BJ (cell line): ENCODE data around the gene RAPGEF6. TPM values are rescaled to one million over a fixed set of nuclear protein-coding genes. Genes with fewer than 3 reads are reported as not detected.

Experiments
- CTCF ChIA-PET: fragments of 350-600 bp; formaldehyde crosslinking; extraction: SDS; loops from one replicate; lab custom pipeline; 2021; ENCODE audit warnings: antibody characterized with exemption, inconsistent platforms; lab: Yijun Ruan, JAX
- POLR2A ChIA-PET: fragments of 300-600 bp; sonication (Branson Sonifier 250); formaldehyde crosslinking; extraction: SDS; loops from one replicate; lab custom pipeline; 2021; ENCODE audit warnings: antibody characterized with exemption; lab: Charles Lee
- DNase-seq: peaks from one replicate; pipeline ENCODE4 v3.0.0-alpha.2; 2011; ENCODE audit warnings: low read depth
- H3K27me3 ChIP-seq: 2 replicates; pipeline ENCODE4 v1.6.0; 2011; ENCODE audit warnings: low read length; ENCODE audit not compliant: control insufficient read depth, insufficient read depth
- H3K36me3 ChIP-seq: 2 replicates; pipeline ENCODE4 v1.5.1; 2011; ENCODE audit warnings: low read length; ENCODE audit not compliant: control insufficient read depth, insufficient read depth
- H3K4me3 ChIP-seq: 2 replicates; pipeline ENCODE4 v1.5.1; 2011; ENCODE audit warnings: low read depth, mild to moderate bottlenecking, control low read depth, low read length
- polyA plus RNA-seq: library from polyadenylated mRNA; depleted of rRNA; stranded (reverse); fragments of >200 nt; gene quantifications from 2 replicates; pipeline ENCODE4 v1.2.3, GENCODE V29; 2011
- TF ChIP-seq, protein P1 (sequence below): IDR thresholded peaks from 2 replicates; pipeline ENCODE4 v1.5.1; 2011; ENCODE audit warnings: low read depth, mild to moderate bottlenecking, control low read depth, inconsistent platforms, low read length, moderate library complexity; ENCODE audit not compliant: insufficient read depth

The RAPGEF6 gene
- polyA plus RNA-seq, 1 experiment: 6.2 TPM

DNA sequence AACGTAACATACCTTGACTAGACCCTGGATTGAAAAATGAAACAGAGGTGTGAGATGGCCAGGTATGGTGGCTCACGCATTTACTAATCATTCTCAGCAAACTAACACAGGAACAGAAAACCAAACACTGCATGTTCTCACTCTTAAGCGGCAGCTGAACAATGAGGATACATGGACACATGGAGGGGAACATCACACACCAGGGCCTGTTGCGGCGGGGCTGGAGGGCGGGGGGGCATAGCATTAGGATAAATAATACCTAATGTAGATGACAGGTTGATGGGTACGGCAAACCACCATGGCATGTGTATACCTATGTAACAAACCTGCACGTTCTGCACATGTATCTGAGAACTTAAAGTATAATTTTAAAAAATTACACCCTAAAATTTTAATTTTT, 15.9 kb downstream of the RAPGEF6 start:
- POLR2A ChIA-PET: no interaction called here
- TF ChIP-seq, protein P1, sequence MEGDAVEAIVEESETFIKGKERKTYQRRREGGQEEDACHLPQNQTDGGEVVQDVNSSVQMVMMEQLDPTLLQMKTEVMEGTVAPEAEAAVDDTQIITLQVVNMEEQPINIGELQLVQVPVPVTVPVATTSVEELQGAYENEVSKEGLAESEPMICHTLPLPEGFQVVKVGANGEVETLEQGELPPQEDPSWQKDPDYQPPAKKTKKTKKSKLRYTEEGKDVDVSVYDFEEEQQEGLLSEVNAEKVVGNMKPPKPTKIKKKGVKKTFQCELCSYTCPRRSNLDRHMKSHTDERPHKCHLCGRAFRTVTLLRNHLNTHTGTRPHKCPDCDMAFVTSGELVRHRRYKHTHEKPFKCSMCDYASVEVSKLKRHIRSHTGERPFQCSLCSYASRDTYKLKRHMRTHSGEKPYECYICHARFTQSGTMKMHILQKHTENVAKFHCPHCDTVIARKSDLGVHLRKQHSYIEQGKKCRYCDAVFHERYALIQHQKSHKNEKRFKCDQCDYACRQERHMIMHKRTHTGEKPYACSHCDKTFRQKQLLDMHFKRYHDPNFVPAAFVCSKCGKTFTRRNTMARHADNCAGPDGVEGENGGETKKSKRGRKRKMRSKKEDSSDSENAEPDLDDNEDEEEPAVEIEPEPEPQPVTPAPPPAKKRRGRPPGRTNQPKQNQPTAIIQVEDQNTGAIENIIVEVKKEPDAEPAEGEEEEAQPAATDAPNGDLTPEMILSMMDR: no peak
- no peak overlapping the region for H3K4me3 ChIP-seq
- CTCF ChIA-PET: no interaction called here
- DNase-seq: no peak
- no peaks in the 10 kb centered on the region; the same call in 1 of the 2 replicates for H3K36me3 ChIP-seq
- no peaks in the 10 kb centered on the region for H3K27me3 ChIP-seq

GRCh38 chr5:131617140-131617822, 17.7 kb downstream of the RAPGEF6 start:
- ChIA-PET POLR2A (no interaction called here), CTCF (interaction anchor here (0.6 to 1.1 kb wide), 2 partner anchors 391 to 711 kb away, joined by 3 read pairs; no protein-coding TSS in a partner anchor)
- no peaks in the 10 kb centered on the region for H3K27me3 ChIP-seq
- DNase-seq: no peak
- no peak overlapping the region for H3K4me3 ChIP-seq
- TF ChIP-seq, protein P1: no peak
- H3K36me3 ChIP-seq: no peaks in the 10 kb centered on the region; the same call in 1 of the 2 replicates

DNA sequence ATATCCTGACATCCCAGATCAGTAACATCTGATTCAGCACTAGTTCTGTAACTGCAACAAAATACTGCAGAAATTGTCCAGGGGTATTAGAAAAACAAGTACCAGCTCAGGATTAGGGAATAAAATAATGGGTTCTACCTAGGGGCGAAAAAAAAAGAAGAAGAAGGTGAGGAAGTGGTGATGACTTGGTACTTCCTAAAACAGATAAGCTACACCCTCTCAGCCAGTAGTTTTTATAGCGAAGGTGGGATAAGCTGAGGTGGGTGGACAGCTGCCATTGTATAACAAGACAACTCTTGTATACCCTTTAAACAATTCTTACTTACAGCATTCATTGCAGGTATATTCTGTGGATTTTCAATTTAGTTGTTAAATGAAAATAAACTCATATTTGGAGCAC, 19.1 kb downstream of the RAPGEF6 start:
- Histone ChIP-seq H3K4me3 (no peak overlapping the region), H3K27me3 (no peaks in the 10 kb centered on the region), H3K36me3 (no peaks in the 10 kb centered on the region; the same call in none of the 2 replicates)
- TF ChIP-seq, protein P1: no peak
- no peak for DNase-seq
- ChIA-PET POLR2A (no interaction called here), CTCF (interaction anchor here (0.6 to 1.1 kb wide), 3 partner anchors 18 to 392 kb away, joined by 3 read pairs; no protein-coding TSS in a partner anchor)

DNA sequence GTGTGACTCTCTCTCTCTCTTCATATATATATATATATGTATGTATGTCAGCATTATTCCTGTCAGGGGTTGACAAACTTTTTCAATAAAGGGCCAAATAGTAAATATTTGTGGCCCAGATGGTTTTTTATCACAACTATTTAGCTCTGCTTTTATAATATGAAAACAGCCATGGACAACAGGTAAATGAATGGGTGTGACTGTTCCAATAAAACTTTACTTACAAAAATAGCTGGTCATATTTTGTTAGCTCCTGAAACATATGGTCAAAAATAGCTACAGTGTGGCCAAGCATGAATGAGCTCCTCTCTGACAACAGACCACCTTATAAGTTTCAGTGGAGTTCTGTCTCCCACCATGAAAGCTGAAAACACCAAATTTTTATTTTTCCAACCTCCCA, 21.6 kb downstream of the RAPGEF6 start:
- no peaks in the 10 kb centered on the region; the same call in none of the 2 replicates for H3K36me3 ChIP-seq
- TF ChIP-seq, protein P1: no peak
- CTCF ChIA-PET: interaction anchor here (0.6 to 2.0 kb wide), 3 partner anchors 24 to 301 kb away, joined by 3 to 5 read pairs (median 3); no protein-coding TSS in a partner anchor
- POLR2A ChIA-PET: no interaction called here
- no peaks in the 10 kb centered on the region for H3K27me3 ChIP-seq
- no peak for DNase-seq
- H3K4me3 ChIP-seq: no peak overlapping the region

GRCh38 chr5:131611064-131611381, 24.0 kb downstream of the RAPGEF6 start:
- no peaks in the 10 kb centered on the region; the same call in 1 of the 2 replicates for H3K36me3 ChIP-seq
- no peaks in the 10 kb centered on the region for H3K27me3 ChIP-seq
- no peak overlapping the region for H3K4me3 ChIP-seq
- DNase-seq: no peak
- TF ChIP-seq, protein P1: no peak
- ChIA-PET POLR2A (no interaction called here), CTCF (interaction anchor here (1.9 kb wide), 1 partner anchor 21 kb away, joined by 9 read pairs; no protein-coding TSS in a partner anchor)
